ENCODE measurements around the gene PYGO1. TPM values are rescaled to one million over a fixed set of nuclear protein-coding genes. Genes with fewer than 3 reads are reported as not detected.

PYGO1 gene
- total and polyA plus RNA-seq, 9 of the 15 experiments (the other 6 are each of a cell fraction or from before 2014, with no cell fraction given) = under 0.01 to 0.07 (median 0.02) TPM; not detected in 5

DNA sequence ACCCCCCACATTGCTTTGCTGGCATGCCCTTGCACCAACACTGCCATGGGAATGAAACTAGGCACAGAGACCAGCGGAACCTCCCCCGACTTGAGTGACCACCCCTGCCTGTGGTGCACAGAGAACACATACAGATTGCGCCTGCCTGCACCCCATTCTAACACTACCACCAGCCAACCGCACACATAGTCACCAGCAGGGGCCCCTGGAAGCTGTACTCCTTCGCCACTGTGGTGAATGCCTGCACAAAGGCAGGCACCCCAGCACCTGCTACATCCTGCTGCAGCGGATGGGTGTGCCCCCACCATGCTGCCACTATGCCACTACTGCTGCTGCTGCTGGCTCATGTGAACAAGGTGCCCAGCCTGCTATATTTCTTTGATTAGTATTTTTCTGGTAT, 52.7 kb downstream of the PYGO1 start:
- no peaks in the 10 kb centered on the region; a peak in 1 of 5 replicates for H3K4me1 ChIP-seq (replicated peaks in 1 of 2; ENCODE audit: control insufficient read depth in 2 of 2, insufficient read depth in 2 of 2, low read length in 2 of 2)
- H3K4me2 ChIP-seq (ENCODE audit: insufficient read depth, low read length) = no peak overlapping the region
- peaks cover 0 to 8% of the 10 kb centered on the region in 2 experiments; a peak in 2 of 5 replicates for H3K27me3 ChIP-seq (ENCODE audit: control insufficient read depth in 2 of 2, insufficient read depth in 2 of 2, low read length in 2 of 2)
- FAIRE-seq = no peak
- H3K9me1 ChIP-seq (ENCODE audit: control insufficient read depth, insufficient read depth, low read length) = no peaks in the 10 kb centered on the region
- ChIA-PET CTCF (ENCODE audit: low intra/inter-chr PET ratio) (no interaction called here), POLR2A (no interaction called here)
- no peak overlapping the region for H3K4me3 ChIP-seq
- in situ Hi-C loops (cut with MboI) (no loop called here), intact Hi-C loops (cut with micrococcal nuclease) (no loop called here)
- H4K20me1 ChIP-seq (replicated peaks; ENCODE audit: control insufficient read depth, insufficient read depth, low read length) = no peaks in the 10 kb centered on the region
- no peaks in the 10 kb centered on the region for H3K79me2 ChIP-seq (ENCODE audit: control insufficient read depth, insufficient read depth, low read length)
- TF ChIP-seq ZNF445 (CRISPR knock-in tag; IDR thresholded peaks at IDR 0.05; ENCODE audit: low read depth) (no peak), KLF1 (tag; IDR thresholded peaks at IDR 0.05) (no peak), ZFP36 (IDR thresholded peaks at IDR 0.05; ENCODE audit: low read depth, low read length, partially characterized antibody) (no peak), SMC3 (conservative IDR thresholded peaks at IDR 0.05; ENCODE audit: insufficient read depth, low read depth, low read length) (no peak), KDM1A (IDR thresholded peaks at IDR 0.05) (no peak), RFX1 (IDR thresholded peaks at IDR 0.05) (no peak), MED1 (CRISPR knock-in tag; IDR thresholded peaks at IDR 0.05; ENCODE audit: borderline replicate concordance) (no peak), ZNF644 (tag; IDR thresholded peaks at IDR 0.05; ENCODE audit: low read depth) (no peak), CCNT2 (IDR thresholded peaks at IDR 0.05; ENCODE audit: borderline replicate concordance, extremely low read depth, insufficient read length, low read depth, low read length) (no peak)
- TF ChIP-seq, protein P1, sequence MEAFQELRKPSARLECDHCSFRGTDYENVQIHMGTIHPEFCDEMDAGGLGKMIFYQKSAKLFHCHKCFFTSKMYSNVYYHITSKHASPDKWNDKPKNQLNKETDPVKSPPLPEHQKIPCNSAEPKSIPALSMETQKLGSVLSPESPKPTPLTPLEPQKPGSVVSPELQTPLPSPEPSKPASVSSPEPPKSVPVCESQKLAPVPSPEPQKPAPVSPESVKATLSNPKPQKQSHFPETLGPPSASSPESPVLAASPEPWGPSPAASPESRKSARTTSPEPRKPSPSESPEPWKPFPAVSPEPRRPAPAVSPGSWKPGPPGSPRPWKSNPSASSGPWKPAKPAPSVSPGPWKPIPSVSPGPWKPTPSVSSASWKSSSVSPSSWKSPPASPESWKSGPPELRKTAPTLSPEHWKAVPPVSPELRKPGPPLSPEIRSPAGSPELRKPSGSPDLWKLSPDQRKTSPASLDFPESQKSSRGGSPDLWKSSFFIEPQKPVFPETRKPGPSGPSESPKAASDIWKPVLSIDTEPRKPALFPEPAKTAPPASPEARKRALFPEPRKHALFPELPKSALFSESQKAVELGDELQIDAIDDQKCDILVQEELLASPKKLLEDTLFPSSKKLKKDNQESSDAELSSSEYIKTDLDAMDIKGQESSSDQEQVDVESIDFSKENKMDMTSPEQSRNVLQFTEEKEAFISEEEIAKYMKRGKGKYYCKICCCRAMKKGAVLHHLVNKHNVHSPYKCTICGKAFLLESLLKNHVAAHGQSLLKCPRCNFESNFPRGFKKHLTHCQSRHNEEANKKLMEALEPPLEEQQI (IDR thresholded peaks at IDR 0.05) = no peak
- TF ChIP-seq, protein P2, sequence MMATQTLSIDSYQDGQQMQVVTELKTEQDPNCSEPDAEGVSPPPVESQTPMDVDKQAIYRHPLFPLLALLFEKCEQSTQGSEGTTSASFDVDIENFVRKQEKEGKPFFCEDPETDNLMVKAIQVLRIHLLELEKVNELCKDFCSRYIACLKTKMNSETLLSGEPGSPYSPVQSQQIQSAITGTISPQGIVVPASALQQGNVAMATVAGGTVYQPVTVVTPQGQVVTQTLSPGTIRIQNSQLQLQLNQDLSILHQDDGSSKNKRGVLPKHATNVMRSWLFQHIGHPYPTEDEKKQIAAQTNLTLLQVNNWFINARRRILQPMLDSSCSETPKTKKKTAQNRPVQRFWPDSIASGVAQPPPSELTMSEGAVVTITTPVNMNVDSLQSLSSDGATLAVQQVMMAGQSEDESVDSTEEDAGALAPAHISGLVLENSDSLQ (IDR thresholded peaks at IDR 0.05) = no peak
- TF ChIP-seq, protein P3, sequence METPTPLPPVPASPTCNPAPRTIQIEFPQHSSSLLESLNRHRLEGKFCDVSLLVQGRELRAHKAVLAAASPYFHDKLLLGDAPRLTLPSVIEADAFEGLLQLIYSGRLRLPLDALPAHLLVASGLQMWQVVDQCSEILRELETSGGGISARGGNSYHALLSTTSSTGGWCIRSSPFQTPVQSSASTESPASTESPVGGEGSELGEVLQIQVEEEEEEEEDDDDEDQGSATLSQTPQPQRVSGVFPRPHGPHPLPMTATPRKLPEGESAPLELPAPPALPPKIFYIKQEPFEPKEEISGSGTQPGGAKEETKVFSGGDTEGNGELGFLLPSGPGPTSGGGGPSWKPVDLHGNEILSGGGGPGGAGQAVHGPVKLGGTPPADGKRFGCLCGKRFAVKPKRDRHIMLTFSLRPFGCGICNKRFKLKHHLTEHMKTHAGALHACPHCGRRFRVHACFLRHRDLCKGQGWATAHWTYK (CRISPR knock-in tag; IDR thresholded peaks at IDR 0.05) = no peak
- TF ChIP-seq, protein P4, sequence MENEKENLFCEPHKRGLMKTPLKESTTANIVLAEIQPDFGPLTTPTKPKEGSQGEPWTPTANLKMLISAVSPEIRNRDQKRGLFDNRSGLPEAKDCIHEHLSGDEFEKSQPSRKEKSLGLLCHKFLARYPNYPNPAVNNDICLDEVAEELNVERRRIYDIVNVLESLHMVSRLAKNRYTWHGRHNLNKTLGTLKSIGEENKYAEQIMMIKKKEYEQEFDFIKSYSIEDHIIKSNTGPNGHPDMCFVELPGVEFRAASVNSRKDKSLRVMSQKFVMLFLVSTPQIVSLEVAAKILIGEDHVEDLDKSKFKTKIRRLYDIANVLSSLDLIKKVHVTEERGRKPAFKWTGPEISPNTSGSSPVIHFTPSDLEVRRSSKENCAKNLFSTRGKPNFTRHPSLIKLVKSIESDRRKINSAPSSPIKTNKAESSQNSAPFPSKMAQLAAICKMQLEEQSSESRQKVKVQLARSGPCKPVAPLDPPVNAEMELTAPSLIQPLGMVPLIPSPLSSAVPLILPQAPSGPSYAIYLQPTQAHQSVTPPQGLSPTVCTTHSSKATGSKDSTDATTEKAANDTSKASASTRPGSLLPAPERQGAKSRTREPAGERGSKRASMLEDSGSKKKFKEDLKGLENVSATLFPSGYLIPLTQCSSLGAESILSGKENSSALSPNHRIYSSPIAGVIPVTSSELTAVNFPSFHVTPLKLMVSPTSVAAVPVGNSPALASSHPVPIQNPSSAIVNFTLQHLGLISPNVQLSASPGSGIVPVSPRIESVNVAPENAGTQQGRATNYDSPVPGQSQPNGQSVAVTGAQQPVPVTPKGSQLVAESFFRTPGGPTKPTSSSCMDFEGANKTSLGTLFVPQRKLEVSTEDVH (IDR thresholded peaks at IDR 0.05; ENCODE audit: low read depth, partially characterized antibody) = no peak
- BruUV-seq (replicated peaks) = no TSS peak
- H2AFZ ChIP-seq (ENCODE audit: low read depth, low read length) = no peak overlapping the region
- peak; percentile 54; the same call in 2 of the 3 replicates for ATAC-seq
- no peak overlapping the region for H3K9ac ChIP-seq (ENCODE audit: insufficient read depth in 1 of 2, low read depth in 2 of 2, low read length in 2 of 2)
- H3K36me3 ChIP-seq (ENCODE audit: control insufficient read depth, insufficient read depth, low read length) = no peaks in the 10 kb centered on the region
- 22% methylated on average over 6 of the region's 6 CpGs for WGBS (ENCODE audit: insufficient coverage, low coverage, missing lambda C conversion rate)
- no peak overlapping the region for H3K27ac ChIP-seq (ENCODE audit: extremely low read depth, low read depth, low read length)
- no peak for DNase-seq (ENCODE audit: extremely low read depth in 1 of 4, low spot score in 3 of 4)
- no peaks in the 10 kb centered on the region for H3K9me3 ChIP-seq (replicated peaks; ENCODE audit: control insufficient read depth, insufficient read depth, low read depth, low read length)
